ENCODE data around the gene KLHDC4. TPM values are rescaled to one million over a fixed set of nuclear protein-coding genes. Genes with fewer than 3 reads are reported as not detected.
"Not testable (repeated sequence)": the region's sequence is repeated elsewhere in the genome, so short reads cannot be mapped to it uniquely, and the experiment has no call there.

KLHDC4 gene
- total and polyA plus RNA-seq, 5 donors from 2014 or later: 17.0 to 104 (median 17.5) TPM

DNA sequence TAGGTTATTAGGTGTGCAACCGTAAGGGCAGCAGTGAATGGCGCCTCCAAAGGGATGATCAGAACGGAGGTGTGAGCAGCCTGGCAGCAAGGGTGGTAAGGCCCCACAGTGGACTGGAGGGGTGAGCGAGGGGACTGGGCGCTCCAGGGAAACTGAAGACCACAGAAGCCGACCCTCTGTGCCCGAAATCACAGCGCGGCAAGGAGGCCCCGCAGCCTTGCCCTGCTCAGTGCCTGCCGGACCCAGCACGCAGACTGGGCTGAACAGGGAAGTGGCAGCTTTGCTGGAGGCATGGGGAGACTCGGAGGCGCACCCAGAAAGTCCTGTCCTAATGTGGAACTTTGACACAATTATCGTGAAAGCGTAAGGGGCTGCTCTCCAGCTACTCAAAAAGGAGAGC is 38.4 kb downstream of the KLHDC4 start:
- H3K4me3 ChIP-seq (ENCODE audit: low read depth, low read length): no peak overlapping the region
- H3K4me1 Mint-ChIP-seq: peaks cover 0 to 11% (median 5%) of the 10 kb centered on the region in 4 donors
- H3K4me1 ChIP-seq (ENCODE audit: control insufficient read depth, insufficient read depth, low read length, poor library complexity, severe bottlenecking): no peaks in the 10 kb centered on the region
- H3K27me3 ChIP-seq (ENCODE audit: control insufficient read depth, insufficient read depth, low read length): no peaks in the 10 kb centered on the region
- peaks cover 59% of the 10 kb centered on the region for H3K36me3 Mint-ChIP-seq
- no peaks in the 10 kb centered on the region for H3K9me3 Mint-ChIP-seq
- no peak overlapping the region for H3K4me3 Mint-ChIP-seq
- H3K27ac Mint-ChIP-seq: no peak overlapping the region
- no peaks in the 10 kb centered on the region for H3K27me3 Mint-ChIP-seq
- DNase-seq (no peak), ATAC-seq (ENCODE audit: low read depth in 2 of 2) (no peak)
- no peaks in the 10 kb centered on the region for H3K9me3 ChIP-seq (ENCODE audit: control insufficient read depth in 2 of 2, low read length in 2 of 2)
- H3K27ac ChIP-seq (ENCODE audit: insufficient read depth, low read length, poor library complexity, severe bottlenecking): no peak overlapping the region
- peaks cover 51% of the 10 kb centered on the region for H3K36me3 ChIP-seq (ENCODE audit: control insufficient read depth, insufficient read depth, low read length)

DNA sequence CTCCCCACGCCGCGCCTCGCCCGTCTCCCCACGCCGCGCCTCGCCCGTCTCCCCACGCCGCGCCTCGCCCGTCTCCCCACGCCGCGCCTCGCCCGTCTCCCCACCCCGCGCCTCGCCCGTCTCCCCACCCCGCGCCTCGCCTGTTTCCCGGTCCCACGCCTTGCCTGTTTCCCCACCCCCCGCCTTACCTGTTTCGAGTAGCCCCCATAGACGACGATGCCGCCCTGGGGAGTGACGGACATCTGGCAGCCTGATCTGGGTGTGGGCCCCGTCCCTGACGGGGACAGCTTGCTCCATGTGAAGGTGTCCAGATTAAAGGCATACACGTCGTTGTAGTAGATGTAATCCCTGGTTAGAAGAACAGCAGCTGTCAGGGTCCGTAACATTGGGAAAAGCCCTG is 39.2 kb downstream of the KLHDC4 start:
- not testable (repeated sequence) for H3K9me3 Mint-ChIP-seq; H3K9me3 ChIP-seq (ENCODE audit: control insufficient read depth in 2 of 2, low read length in 2 of 2); H3K27ac Mint-ChIP-seq; H3K27me3 ChIP-seq (ENCODE audit: control insufficient read depth, insufficient read depth, low read length); H3K4me3 ChIP-seq (ENCODE audit: low read depth, low read length); H3K4me1 ChIP-seq (ENCODE audit: control insufficient read depth, insufficient read depth, low read length, poor library complexity, severe bottlenecking); ATAC-seq (ENCODE audit: low read depth in 2 of 2); H3K27ac ChIP-seq (ENCODE audit: insufficient read depth, low read length, poor library complexity, severe bottlenecking); H3K27me3 Mint-ChIP-seq; H3K4me3 Mint-ChIP-seq; DNase-seq
- H3K4me1 Mint-ChIP-seq: peaks cover 0 to 11% (median 5%) of the 10 kb centered on the region in 4 donors
- H3K36me3 Mint-ChIP-seq: peaks cover 65% of the 10 kb centered on the region
- peaks cover 55% of the 10 kb centered on the region for H3K36me3 ChIP-seq (ENCODE audit: control insufficient read depth, insufficient read depth, low read length)

DNA sequence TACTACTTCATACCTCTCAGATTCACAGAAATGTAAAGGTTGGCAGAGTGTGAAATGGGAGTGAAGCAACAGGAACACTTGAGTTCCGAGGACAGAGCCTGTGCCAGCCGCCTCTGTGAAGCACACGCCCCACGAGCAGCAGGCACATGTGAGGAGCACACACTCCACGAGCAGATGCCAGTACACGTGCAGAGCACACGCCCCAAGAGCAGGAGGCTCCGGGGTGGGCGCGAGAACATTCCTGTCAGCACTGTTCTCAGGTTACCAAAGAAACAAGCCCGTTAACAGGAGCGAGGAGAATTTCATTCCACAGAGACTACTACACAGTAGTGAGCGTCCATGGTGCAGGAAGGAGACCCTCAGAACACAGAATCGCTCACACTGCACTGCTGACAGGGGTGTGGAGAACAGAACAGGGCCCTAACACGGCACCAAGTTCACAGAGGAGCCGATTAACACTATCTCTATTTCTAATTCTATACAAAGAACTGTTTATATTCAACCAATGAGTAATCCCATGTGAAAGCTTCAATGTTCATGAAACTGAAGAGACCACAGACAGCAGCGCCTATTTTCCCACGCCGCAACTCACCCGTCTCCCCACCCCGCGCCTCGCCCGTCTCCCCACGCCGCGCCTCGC is 40.1 kb downstream of the KLHDC4 start:
- no peaks in the 10 kb centered on the region for H3K4me1 ChIP-seq (ENCODE audit: control insufficient read depth, insufficient read depth, low read length, poor library complexity, severe bottlenecking)
- H3K4me1 Mint-ChIP-seq: peaks cover 0 to 11% (median 5%) of the 10 kb centered on the region in 4 donors
- H3K9me3 ChIP-seq (ENCODE audit: control insufficient read depth in 2 of 2, low read length in 2 of 2): no peaks in the 10 kb centered on the region
- H3K36me3 ChIP-seq (ENCODE audit: control insufficient read depth, insufficient read depth, low read length): peaks cover 54% of the 10 kb centered on the region
- no peaks in the 10 kb centered on the region for H3K27me3 ChIP-seq (ENCODE audit: control insufficient read depth, insufficient read depth, low read length)
- H3K27ac ChIP-seq (ENCODE audit: insufficient read depth, low read length, poor library complexity, severe bottlenecking): no peak overlapping the region
- no peak overlapping the region for H3K4me3 Mint-ChIP-seq
- H3K27ac Mint-ChIP-seq: no peak overlapping the region
- DNase-seq (no peak), ATAC-seq (ENCODE audit: low read depth in 2 of 2) (no peak)
- H3K36me3 Mint-ChIP-seq: peaks cover 58% of the 10 kb centered on the region
- no peak overlapping the region for H3K4me3 ChIP-seq (ENCODE audit: low read depth, low read length)
- H3K9me3 Mint-ChIP-seq: no peaks in the 10 kb centered on the region
- no peaks in the 10 kb centered on the region for H3K27me3 Mint-ChIP-seq

- ATAC-seq (ENCODE audit: low read depth in 2 of 2) (no peak), DNase-seq (no peak)
- Mint-ChIP-seq H3K36me3 (peaks cover 55% of the 10 kb centered on the region), H3K4me1 (peaks cover 0 to 11% (median 5%) of the 10 kb centered on the region in 4 donors), H3K9me3 (no peaks in the 10 kb centered on the region), H3K27ac (peak overlapping the region; percentile 9 to 40 (median 21)), H3K4me3 (no peak overlapping the region), H3K27me3 (no peaks in the 10 kb centered on the region)
- Histone ChIP-seq H3K9me3 (ENCODE audit: control insufficient read depth in 2 of 2, low read length in 2 of 2) (no peaks in the 10 kb centered on the region), H3K4me1 (ENCODE audit: control insufficient read depth, insufficient read depth, low read length, poor library complexity, severe bottlenecking) (no peaks in the 10 kb centered on the region), H3K27me3 (ENCODE audit: control insufficient read depth, insufficient read depth, low read length) (no peaks in the 10 kb centered on the region), H3K27ac (ENCODE audit: insufficient read depth, low read length, poor library complexity, severe bottlenecking) (no peak overlapping the region), H3K36me3 (ENCODE audit: control insufficient read depth, insufficient read depth, low read length) (peaks cover 55% of the 10 kb centered on the region), H3K4me3 (ENCODE audit: low read depth, low read length) (no peak overlapping the region)
Observed at GRCh38 chr16:87724490-87725291, 41.1 kb downstream of the KLHDC4 start.

DNA sequence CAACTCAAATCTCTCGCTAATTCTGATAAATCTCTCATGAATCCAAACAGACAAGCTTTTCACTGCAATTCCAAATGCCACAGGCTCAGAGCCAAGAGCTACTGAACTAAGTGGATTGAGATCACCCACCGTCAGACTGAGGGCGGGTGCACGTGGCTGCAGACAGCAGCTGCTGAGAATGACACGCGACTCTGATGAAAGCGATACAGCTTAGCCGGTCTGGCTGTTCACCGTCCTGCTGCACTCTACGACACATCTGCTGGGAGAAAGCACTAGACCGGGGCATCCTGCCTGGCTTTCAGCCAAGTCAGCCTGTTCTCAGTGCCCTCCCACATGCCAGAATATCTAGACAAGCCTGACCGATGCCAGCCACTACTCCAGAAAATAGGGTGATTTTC is 42.6 kb downstream of the KLHDC4 start:
- peaks cover 48% of the 10 kb centered on the region for H3K36me3 ChIP-seq (ENCODE audit: control insufficient read depth, insufficient read depth, low read length)
- H3K4me1 Mint-ChIP-seq: peaks cover 0 to 13% (median 5%) of the 10 kb centered on the region in 4 donors
- H3K4me1 ChIP-seq (ENCODE audit: control insufficient read depth, insufficient read depth, low read length, poor library complexity, severe bottlenecking): no peaks in the 10 kb centered on the region
- H3K36me3 Mint-ChIP-seq: peaks cover 55% of the 10 kb centered on the region
- no peaks in the 10 kb centered on the region for H3K9me3 Mint-ChIP-seq
- DNase-seq (peak in 1 of 3 donors; percentile 46), ATAC-seq (ENCODE audit: low read depth in 2 of 2) (no peak)
- H3K4me3 Mint-ChIP-seq: peak overlapping the region in 1 of 4 donors; percentile 4
- H3K27me3 ChIP-seq (ENCODE audit: control insufficient read depth, insufficient read depth, low read length): no peaks in the 10 kb centered on the region
- H3K27me3 Mint-ChIP-seq: no peaks in the 10 kb centered on the region
- no peaks in the 10 kb centered on the region for H3K9me3 ChIP-seq (ENCODE audit: control insufficient read depth in 2 of 2, low read length in 2 of 2)
- no peak overlapping the region for H3K27ac ChIP-seq (ENCODE audit: insufficient read depth, low read length, poor library complexity, severe bottlenecking)
- H3K4me3 ChIP-seq (ENCODE audit: low read depth, low read length): no peak overlapping the region
- peak overlapping the region in 2 of 3 donors; percentile 42 to 86 for H3K27ac Mint-ChIP-seq

GRCh38 chr16:87722590-87723225 is 43.1 kb downstream of the KLHDC4 start:
- no peaks in the 10 kb centered on the region for H3K4me1 ChIP-seq (ENCODE audit: control insufficient read depth, insufficient read depth, low read length, poor library complexity, severe bottlenecking)
- Mint-ChIP-seq H3K36me3 (peaks cover 54% of the 10 kb centered on the region), H3K4me1 (peaks cover 0 to 16% (median 5%) of the 10 kb centered on the region in 4 donors), H3K4me3 (no peak overlapping the region), H3K27ac (peak overlapping the region; percentile 42 to 86 (median 59)), H3K9me3 (no peaks in the 10 kb centered on the region), H3K27me3 (no peaks in the 10 kb centered on the region)
- H3K4me3 ChIP-seq (ENCODE audit: low read depth, low read length): no peak overlapping the region
- no peaks in the 10 kb centered on the region for H3K9me3 ChIP-seq (ENCODE audit: control insufficient read depth in 2 of 2, low read length in 2 of 2)
- H3K27me3 ChIP-seq (ENCODE audit: control insufficient read depth, insufficient read depth, low read length): no peaks in the 10 kb centered on the region
- peaks cover 46% of the 10 kb centered on the region for H3K36me3 ChIP-seq (ENCODE audit: control insufficient read depth, insufficient read depth, low read length)
- ATAC-seq (ENCODE audit: low read depth in 2 of 2): no peak
- DNase-seq: no peak
- H3K27ac ChIP-seq (ENCODE audit: insufficient read depth, low read length, poor library complexity, severe bottlenecking): no peak overlapping the region

- Mint-ChIP-seq H3K9me3 (no peaks in the 10 kb centered on the region), H3K27ac (peak overlapping the region in 1 of 3 donors; percentile 59), H3K27me3 (no peaks in the 10 kb centered on the region), H3K4me1 (peaks cover 0 to 19% (median 3%) of the 10 kb centered on the region in 4 donors), H3K36me3 (peaks cover 51% of the 10 kb centered on the region), H3K4me3 (no peak overlapping the region)
- H3K9me3 ChIP-seq (ENCODE audit: control insufficient read depth in 2 of 2, low read length in 2 of 2): no peaks in the 10 kb centered on the region
- H3K4me1 ChIP-seq (ENCODE audit: control insufficient read depth, insufficient read depth, low read length, poor library complexity, severe bottlenecking): no peaks in the 10 kb centered on the region
- DNase-seq: no peak
- no peaks in the 10 kb centered on the region for H3K27me3 ChIP-seq (ENCODE audit: control insufficient read depth, insufficient read depth, low read length)
- ATAC-seq (ENCODE audit: low read depth in 2 of 2): no peak
- no peak overlapping the region for H3K27ac ChIP-seq (ENCODE audit: insufficient read depth, low read length, poor library complexity, severe bottlenecking)
- no peak overlapping the region for H3K4me3 ChIP-seq (ENCODE audit: low read depth, low read length)
- H3K36me3 ChIP-seq (ENCODE audit: control insufficient read depth, insufficient read depth, low read length): peaks cover 50% of the 10 kb centered on the region
Observed at GRCh38 chr16:87721622-87722585, 43.9 kb downstream of the KLHDC4 start.

Data from CD4-positive, CD25-positive, alpha-beta regulatory T cell (primary cell).